Activated CD4-positive, alpha-beta T cell treated with anti-CD3 and anti-CD28 coated beads, Interleukin-2, amount 50 U/mL, for 48 hours (primary cell): ENCODE measurements around the gene SMARCAD1.

ENCODE experiments used
- DNase-seq, 2 experiments: peaks; one replicate each; pipeline ENCODE4 v3.0.0-alpha.2; 2020

The SMARCAD1 gene, protein sequence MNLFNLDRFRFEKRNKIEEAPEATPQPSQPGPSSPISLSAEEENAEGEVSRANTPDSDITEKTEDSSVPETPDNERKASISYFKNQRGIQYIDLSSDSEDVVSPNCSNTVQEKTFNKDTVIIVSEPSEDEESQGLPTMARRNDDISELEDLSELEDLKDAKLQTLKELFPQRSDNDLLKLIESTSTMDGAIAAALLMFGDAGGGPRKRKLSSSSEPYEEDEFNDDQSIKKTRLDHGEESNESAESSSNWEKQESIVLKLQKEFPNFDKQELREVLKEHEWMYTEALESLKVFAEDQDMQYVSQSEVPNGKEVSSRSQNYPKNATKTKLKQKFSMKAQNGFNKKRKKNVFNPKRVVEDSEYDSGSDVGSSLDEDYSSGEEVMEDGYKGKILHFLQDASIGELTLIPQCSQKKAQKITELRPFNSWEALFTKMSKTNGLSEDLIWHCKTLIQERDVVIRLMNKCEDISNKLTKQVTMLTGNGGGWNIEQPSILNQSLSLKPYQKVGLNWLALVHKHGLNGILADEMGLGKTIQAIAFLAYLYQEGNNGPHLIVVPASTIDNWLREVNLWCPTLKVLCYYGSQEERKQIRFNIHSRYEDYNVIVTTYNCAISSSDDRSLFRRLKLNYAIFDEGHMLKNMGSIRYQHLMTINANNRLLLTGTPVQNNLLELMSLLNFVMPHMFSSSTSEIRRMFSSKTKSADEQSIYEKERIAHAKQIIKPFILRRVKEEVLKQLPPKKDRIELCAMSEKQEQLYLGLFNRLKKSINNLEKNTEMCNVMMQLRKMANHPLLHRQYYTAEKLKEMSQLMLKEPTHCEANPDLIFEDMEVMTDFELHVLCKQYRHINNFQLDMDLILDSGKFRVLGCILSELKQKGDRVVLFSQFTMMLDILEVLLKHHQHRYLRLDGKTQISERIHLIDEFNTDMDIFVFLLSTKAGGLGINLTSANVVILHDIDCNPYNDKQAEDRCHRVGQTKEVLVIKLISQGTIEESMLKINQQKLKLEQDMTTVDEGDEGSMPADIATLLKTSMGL

DNA sequence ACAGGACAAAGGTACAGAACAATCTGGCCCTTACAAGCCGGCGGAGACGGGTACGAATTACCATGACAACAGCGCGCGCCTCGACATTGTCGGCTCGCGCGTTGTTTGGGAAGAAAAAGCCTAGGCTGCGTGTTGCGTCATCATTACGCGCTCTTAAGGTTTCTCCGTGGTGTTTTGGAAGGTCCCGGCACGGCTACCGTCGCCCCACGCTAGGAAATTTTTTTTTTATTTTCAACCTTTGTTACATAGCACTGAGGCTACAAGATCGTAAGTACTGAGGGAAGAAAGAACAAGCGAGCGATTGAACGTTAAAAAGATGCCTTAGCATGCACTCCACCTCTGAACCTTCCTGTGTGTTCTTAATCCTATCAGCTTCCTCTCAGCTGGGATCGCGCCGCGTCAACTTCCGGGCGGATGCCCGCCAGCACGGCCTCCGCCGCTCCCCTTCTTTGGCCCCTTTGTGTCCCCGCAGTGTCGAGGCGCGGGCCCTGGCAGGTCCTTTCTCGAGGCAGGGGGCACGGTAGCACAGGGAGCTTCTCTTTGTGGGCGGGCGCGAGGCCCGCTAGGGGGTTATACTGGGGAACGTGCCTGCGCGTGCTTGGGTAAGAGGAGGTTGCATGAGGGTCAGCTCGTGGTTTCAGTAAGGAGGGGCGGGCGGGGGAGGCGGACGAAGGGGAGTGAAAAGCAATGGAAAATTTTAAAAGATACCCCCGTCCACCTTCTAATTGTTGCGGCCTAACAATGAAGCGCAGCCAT is at the start of gene SMARCAD1:
TSS of gene SMARCAD1 (plus strand) at position 397 of the 756 bp plus-strand sequence. CDS start 530 bp downstream, outside the sequence.
- peak; percentile 88 to 91 for DNase-seq

DNA sequence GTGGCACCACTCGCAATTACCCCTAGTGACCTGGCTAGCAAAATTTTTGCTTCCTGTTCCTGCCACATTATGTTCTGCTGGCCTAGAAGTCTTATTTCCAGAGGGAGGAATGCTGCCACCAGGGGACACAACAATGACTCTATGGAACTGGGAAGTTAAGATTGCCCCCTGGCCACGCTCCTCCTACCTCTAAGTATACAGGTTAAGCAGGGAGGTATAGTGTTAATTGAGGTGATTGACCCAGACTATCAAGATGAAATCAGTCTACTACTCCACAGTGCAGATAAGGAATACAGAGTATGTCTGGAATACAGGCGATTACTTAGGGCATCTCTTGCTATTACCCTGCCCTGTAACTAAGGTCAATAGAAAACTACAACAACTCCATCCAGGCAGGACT is 48.8 kb upstream of the SMARCAD1 start:
- DNase-seq, result no peak

DNA sequence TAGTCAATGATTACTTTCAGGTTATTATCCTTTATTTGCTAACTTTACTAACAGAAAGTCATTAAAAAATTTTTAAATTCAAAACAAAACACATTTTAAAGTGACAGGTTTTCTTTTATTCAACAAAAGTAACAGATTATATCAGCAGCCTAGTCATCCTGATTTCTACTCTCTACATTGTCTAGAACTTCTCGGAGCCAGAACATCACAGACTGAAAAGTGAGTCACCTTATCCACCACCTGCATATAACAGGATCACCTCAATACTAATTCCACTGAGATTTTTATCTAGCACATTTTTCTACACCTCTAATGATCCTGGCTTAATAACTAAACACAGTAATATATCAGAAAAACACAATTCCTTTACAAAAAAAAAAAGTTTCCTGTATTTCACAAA is 47.9 kb upstream of the SMARCAD1 start:
- no peak for DNase-seq

DNA sequence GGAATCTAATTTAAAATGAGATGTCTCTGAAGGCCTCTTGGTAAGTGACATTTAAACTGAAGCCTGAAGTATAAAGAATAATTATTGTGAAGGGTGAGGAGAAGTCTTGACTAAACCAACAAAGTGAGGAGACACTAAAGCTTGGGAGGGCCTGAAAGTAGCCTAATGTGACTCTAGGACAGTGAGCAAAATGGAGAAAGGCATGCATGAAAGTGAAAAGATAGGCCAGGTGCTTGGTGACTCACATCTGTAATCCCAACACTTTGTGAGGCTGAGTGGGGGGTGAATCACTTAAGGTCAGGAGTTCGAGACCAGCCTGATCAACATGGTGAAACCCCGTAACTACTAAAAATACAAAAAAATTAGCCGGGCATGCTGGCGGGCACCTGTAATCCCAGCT is 46.9 kb upstream of the SMARCAD1 start:
- no peak for DNase-seq

DNA sequence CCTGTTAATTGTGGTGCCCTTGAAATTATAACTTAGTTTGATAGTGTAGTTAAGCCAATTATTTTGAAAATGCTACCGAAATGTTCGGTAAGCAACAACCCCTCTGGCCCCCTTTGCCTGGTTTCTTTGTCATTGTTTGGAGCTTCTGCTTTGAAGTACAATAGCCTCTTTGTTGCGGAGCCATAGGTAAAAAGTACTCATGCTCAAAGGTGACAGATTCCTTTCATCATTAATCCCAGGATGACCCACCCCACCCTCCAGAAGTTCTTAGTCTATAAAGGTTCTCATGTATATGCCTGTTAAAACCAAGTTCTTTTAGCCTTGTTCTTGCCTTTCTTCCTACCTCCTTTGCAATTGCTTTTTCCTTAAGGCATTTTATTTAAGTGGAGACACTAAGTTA is 42.4 kb upstream of the SMARCAD1 start:
- DNase-seq, result no peak

DNA sequence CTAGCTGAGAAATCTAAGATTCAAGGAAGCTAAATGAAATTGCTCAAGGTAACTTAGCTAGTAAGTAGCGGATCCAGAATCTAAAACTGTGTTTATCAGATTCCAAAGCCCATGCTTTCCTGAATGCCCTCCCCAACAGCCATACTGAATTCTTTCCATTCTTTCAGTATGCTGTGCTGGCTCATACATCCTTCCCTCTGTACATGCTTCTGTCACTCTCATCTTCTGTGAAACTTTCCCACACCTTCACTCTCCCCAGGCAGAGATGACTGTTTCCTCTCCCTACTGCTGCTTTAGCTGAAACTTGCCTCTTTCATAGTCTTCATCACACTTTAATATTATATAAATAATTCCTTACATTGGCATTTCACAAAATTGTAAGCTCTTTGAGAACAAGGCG is 39.3 kb upstream of the SMARCAD1 start:
- DNase-seq, result no peak

DNA sequence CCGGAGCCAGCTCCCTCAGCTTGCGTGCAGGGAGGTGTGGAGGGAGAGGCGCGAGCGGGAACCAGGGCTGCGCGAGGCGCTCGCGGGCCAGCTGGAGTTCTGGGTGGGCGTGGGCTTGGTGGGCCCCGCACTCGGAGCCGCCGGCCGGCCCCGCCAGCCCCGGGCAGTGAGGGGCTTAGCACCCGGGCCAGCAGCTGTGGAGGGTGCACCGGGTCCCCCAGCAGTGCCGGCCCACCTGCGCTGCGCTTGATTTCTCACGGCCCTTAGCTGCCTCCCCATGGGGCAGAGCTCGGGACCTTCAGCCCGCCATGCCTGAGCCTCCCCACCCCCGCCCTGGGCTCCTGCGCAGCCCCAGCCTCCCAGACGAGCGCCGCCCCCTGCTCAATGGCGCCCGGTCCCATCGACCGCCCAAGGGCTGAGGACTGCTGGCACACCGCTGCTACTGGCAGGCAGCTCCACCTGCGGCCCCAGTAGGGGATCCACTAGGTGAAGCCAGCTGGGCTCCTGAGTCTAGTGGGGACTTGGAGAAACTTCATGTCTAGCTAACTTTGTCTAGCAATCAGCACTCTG is 37.8 kb upstream of the SMARCAD1 start:
- DNase-seq, result no peak

DNA sequence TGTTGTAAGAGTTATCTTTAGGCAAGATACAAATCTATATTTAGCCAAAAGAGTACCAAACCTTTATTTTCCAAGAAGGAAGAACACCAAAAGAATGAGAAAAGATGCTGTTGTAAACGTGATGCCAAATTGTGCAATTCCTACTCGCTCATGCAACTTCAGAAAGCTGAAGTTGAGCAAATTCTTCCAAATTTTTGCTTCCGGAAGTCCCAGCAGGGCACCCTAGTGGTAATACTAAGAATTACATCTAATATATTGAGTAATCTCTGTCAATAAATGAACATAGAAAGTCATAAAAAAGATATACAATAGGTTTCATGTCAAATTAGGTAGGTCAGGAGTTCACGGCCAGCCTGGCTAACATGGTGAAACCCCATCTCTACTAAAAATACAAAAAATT is 36.0 kb upstream of the SMARCAD1 start:
- DNase-seq, result no peak

DNA sequence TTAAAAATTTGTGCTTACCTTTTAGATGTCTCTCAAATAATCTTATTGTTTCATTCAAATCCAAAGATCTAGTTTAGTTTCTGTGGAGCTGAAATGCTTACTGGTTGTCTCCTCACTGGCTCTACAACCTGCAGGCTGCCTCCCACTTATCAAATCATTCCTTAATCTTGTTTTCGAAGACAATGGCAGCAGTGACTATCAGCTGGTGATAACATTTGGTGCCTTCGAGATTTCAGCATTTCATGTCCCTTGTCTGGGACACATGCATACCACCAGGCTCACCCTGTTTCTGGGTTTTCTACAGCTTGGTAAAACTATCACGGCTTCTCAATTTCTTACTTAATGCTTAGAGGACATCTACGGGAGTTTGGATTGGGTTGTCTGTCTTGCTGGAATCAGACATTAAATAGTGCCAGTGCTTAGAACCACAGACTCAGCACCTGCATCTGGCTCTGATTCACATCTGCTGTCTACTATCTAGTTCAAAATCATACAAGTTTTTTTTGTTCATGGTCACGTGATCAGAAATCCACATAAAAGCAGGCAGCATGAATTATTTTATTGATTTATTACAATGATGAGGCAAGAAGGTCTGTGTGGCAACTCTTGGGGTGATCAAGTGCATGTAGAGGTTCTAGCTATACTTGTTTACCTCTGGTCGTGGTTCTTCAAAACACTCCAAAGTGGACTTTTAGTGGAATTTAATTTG is 32.0 kb upstream of the SMARCAD1 start:
- DNase-seq, result no peak

DNA sequence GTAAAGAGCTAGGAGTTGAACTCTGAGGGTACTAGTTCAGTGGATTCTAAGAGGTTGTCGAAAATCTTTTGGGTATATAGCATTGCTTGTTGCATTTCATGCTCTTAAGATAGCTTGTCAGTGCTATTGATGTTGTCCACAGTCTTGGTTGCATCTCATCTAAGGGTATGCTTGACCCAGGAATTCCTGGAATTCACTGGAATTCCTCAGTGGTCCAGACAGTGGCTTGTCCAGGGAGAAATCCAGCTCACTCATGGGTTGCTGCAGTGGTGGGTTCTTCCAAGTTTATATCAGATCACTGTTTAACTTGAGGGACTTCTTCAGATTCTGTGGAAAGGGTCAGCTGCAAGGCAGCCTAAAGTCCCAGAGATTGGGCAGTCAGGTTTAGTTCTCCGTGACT is 29.8 kb upstream of the SMARCAD1 start:
- no peak for DNase-seq

DNA sequence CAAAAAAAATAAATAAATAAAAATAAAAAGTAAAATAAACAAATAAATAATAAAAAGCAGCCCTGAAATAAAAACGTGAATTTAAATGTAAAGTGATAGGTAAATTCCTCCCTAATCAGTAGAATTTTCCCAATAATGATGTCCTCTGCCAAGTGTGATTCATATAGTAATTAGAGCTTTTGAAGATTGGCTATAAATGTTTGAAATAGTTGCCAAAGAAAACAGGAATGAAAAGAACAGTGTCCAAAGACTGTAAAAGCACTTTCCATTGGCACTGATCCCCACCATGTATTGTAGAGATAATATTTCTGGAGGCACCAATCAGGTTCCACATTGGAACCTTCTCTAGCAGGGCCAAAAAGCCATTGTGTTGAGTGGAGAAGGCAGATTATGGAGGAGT is 25.9 kb upstream of the SMARCAD1 start:
- DNase-seq, result no peak

DNA sequence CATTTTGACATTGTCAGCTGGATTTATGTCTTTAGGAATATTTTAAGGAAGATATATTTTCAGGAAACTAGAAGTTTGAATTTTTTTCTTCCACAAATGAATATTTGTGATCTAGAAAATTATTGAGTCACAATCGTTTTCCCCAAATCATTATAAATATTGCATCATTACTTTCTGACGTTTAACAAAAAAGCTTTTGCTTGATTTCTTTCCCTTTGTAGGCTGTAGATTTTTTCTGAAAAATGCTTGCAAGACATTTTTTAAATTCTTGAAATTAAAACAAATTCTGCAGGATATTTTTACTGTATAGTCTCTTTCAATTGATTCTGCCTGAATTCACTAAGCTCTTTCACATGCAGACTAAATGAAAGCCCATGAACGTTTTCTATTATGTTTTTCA is 4.9 kb upstream of the SMARCAD1 start:
- DNase-seq, result no peak

DNA sequence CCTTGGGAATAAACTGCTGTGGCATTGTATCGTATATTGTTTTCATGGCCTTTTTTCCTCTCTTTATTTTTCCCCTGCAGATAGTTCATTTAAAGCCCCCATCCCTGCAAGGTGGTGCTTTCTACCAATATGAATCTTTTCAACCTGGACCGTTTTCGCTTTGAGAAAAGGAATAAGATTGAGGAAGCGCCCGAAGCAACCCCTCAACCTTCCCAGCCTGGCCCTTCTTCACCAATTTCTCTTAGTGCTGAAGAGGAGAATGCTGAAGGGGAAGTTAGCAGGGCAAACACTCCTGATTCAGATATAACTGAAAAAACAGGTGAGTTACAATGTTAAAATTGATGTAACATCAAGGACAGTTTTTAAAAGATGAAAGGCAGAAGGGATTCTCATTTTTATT is 601 bp downstream of the SMARCAD1 start:
- DNase-seq, result no peak

DNA sequence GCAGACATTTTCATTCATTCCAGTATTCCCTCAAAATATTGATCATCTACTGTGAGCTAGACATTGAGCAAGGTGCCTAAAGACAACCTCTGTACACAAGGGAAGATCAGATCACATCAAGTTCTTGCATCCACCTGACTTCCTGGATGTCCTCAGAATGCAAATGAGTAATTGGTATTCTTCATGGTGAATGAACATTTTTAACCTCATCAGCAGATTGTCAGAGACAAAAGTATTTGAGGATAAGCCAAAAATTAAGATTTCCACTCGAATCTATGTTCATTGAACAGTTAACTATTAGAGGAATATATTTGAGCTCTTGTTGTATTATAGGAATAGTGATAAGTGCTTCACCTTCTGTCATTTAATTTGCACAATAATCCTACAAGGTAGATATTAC is 1.3 kb downstream of the SMARCAD1 start:
- DNase-seq, result no peak

DNA sequence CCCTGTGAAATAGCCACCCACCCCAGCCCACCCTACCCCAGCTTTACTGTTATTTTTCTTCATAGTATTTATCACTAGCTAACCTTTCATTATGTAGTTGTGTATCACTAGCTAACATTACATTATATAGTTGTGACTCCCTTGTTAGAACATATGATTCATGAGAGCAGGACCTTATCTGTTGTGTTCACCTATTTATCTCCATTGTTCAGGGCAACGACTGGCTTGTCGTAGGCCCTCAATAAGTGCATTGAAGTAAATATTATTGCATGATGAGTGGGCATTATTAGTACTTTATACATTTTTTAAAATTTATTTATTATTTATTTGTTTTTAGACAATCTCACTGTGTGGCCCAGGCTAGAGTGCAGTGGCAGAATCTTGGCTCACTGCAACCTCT is 4.2 kb downstream of the SMARCAD1 start:
- no peak for DNase-seq

DNA sequence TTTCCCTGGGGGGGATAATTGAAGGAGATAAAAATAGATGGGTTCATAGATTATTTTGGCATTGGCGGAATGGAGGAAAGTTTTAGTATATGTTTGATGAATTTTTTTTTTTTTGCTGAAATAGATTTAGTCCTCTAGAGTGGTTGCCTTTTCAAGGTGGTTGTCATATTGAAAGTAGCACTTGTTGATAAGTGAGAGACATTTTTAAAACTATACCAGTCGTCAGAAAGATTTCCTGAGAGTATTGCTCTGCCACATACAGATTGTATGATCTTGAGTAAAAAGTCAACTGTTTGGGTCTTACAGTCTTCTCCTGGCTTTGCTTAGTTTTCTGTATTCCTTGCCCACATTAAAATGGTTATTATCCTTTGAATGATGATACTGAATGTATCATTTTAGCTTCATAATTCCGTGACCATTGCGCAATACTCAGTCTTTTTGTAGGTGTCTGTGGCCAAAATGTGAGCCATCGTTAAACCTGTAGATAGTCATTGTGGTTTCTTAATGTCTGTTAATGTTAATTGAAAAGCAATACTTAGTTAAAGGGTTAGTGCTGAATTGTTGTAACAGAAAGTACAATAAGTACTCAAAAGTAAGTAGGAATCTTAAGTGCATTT is 7.1 kb downstream of the SMARCAD1 start:
- no peak for DNase-seq

DNA sequence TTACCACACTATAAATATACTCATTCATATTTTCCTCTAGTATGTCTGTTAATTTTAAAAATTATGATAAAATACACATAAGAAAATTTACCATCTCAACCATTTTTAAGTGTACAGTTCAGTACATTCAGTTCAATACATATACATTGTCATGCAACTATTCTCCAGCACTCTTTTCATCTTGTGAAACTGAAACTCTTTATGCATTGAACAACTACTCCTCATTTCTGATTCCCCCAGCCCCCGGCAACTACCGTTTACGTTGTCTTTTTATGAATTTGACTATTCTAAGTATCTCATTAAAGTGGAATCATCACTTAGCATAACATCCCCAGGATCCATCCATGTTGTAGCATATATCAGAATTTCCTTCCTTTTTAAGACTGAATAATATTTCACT is 8.7 kb downstream of the SMARCAD1 start:
- peak in 1 of 2 experiments; percentile 10 for DNase-seq

DNA sequence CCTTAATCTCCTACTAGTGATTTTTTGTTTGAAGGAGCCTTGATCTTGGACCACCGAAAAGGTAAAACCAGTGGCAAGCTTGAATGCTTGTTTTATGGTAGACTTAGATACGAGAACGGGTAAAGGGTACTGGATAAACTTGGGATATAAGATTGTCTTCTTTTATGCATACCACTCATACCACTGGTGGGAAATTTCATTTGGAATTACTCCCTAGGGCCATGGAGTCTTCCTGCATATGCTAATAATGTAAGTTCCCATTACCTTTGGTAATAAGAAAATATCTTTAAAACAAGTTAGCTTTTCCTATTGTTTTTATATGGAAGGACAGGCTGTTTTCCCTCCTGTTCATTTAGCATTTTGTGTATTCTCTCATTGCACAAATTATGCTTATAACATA is 11.7 kb downstream of the SMARCAD1 start:
- DNase-seq, result no peak

DNA sequence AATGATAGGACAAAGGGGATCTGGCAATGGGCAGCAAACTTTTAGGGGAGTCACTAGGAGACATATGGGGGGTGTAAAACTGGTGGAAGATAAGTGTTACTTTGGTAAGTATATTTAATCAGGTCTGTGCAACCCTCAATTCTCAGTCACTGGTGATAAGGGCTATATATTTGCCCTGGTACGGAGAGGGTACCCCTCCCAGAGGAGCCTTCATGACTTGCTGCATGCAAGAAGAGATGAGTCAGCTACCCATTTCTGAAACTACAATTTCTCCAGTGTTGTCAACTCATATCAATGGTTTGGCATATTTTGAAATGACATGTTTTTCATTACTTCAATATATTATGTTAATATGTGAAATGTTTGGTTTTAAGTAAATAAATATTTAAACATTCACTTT is 14.3 kb downstream of the SMARCAD1 start:
- no peak for DNase-seq

DNA sequence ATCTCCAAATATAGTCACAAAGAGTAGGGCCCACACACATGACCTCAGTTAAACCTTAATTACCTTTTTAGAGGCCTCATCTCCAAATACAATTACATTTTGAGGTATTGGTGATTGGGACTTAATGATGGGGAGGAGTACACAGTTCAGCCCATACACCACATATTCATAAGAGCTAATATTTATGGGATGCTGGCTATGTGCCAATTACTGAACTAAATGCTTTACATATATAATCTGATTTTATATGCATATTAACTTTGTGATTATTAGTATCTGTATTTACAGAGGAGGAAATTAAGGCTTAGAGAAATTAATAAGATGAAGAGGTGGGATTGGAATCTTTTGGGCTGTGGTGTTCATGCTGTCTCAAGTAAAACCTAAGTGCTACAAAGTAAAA is 17.8 kb downstream of the SMARCAD1 start:
- no peak for DNase-seq

DNA sequence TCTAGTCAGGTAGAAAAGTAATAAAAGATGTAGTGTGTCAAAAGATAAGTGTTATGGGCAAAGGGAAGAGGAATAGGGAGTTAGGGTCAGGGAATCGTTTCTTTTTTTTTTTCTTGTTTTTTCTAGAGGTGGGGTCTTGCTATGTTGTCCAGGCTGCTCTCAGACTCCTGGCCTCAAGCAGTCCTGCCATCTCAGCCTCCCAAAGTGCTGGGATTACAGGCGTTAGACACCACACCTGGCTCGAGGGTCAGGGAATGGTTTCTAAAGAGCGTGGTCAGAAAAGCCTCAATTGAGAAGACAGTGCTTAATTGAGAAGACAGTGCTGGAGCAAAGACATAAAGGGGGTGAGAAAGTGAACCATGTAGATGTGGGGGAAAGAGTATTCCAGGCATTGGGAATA is 19.1 kb downstream of the SMARCAD1 start:
- no peak for DNase-seq
